Right lobe of liver (tissue), 4 donors: ENCODE measurements around the gene IFNA21.

Experiments used
- CTCF ChIP-seq, 4 donors: fragments of 200-600 bp in 3 of 4; fragments of 450-650 bp in 1 of 4; IDR thresholded peaks; one replicate each; pipeline versions ENCODE4 v1.5.1 to v1.8.0; 2016 to 2022; ENCODE audit warnings: antibody characterized with exemption in 4 of 4, mild to moderate bottlenecking in 2 of 4
- POLR2A ChIP-seq: fragments of 450-650 bp; IDR thresholded peaks from one replicate; pipeline ENCODE4 v1.6.1; 2017; ENCODE audit warnings: antibody characterized with exemption, mild to moderate bottlenecking
- donor health status: DM: no; HTN: no; CAD: no.
- donor health status: DM: no; HTN: no; CAD: no.
- donor health status: DM: no; HTN: yes; CAD: no.

DNA sequence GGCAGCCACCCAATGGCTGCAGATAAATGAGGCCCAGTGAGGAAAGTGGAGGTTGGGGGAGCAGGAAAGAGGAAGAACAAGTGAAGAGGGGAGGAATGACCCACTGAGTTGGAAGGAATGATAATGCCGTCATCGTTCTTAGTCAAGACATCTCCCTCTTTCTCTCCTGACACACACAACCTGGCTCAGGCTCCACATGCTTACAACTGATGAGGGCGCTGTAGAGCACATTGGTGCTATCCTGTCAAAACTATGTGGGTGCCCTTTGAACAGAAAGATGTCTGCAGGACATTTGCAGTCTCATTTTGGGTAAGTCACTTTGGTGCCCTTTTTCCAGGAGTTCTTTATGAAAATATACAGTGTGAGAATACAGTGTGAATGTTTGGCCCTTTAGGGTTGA is 30.7 kb downstream of the IFNA21 start:
- no peak for TF ChIP-seq CTCF (IDR thresholded peaks at IDR 0.05)
- no peak for TF ChIP-seq POLR2A
